HepG2 (cell line): ENCODE data around the gene RSRC2. TPM values are rescaled to one million over a fixed set of nuclear protein-coding genes. Genes with fewer than 3 reads are reported as not detected.
A peak's percentile ranks its signal among the peaks of the same experiment; 100 is the strongest.

Experiments
- ATF7 ChIP-seq, 2 experiments: fragments of 450-650 bp in 1 of 2; sonication (generic) in 1 of 2; formaldehyde crosslinking in 1 of 2; IDR thresholded peaks; 2 replicates each; pipeline versions ENCODE4 v1.4.0 to v1.6.1; 2016 to 2020; ENCODE audit warnings: antibody characterized with exemption in 1 of 2, mild to moderate bottlenecking in 1 of 2, missing genetic modification reagents in 1 of 2
- CHCHD3 ChIP-seq: sonication (generic); formaldehyde crosslinking; IDR thresholded peaks from 2 replicates; pipeline ENCODE4 v1.8.0; 2022; ENCODE audit warnings: mild to moderate bottlenecking, missing genetic modification reagents, moderate library complexity
- CREM ChIP-seq, 2 experiments: sonication (generic) in 1 of 2; formaldehyde crosslinking in 1 of 2; IDR thresholded peaks; 2 replicates each; pipeline versions ENCODE4 v1.4.0 to v1.6.1; 2016 to 2020; ENCODE audit warnings: antibody characterized with exemption in 1 of 2, mild to moderate bottlenecking in 1 of 2, missing genetic modification reagents in 1 of 2
- MED13 ChIP-seq: sonication (generic); formaldehyde crosslinking; IDR thresholded peaks from 2 replicates; pipeline ENCODE4 v1.5.0; 2020; ENCODE audit warnings: missing genetic modification reagents
- PBX2 ChIP-seq: IDR thresholded peaks from 2 replicates; pipeline ENCODE4 v1.6.1; 2016; ENCODE audit warnings: control low read depth
- RERE ChIP-seq: IDR thresholded peaks from 2 replicates; pipeline ENCODE4 v1.6.1; 2016; ENCODE audit warnings: low read depth, missing genetic modification reagents, missing compliant biosample characterization
- SIN3B ChIP-seq: fragments of 150-350 bp; IDR thresholded peaks from 2 replicates; pipeline ENCODE4 v1.6.1; 2014; ENCODE audit warnings: low read length
- SPEN ChIP-seq: sonication (generic); formaldehyde crosslinking; IDR thresholded peaks from 2 replicates; pipeline ENCODE4 v1.5.1; 2020; ENCODE audit warnings: low read depth, mild to moderate bottlenecking, missing genetic modification reagents
- SRSF9 ChIP-seq: fragments of 200-400 bp; formaldehyde crosslinking; IDR thresholded peaks from 2 replicates; pipeline ENCODE4 v1.6.1; 2018; ENCODE audit warnings: borderline replicate concordance, mild to moderate bottlenecking, low read depth, low read length; ENCODE audit not compliant: insufficient read depth, poor library complexity, severe bottlenecking
- ZKSCAN1 ChIP-seq: fragments of 150-350 bp; IDR thresholded peaks from 2 replicates; pipeline ENCODE4 v1.6.1; 2014; ENCODE audit warnings: low read length
- ZMYM4 ChIP-seq: sonication (generic); formaldehyde crosslinking; IDR thresholded peaks from 2 replicates; pipeline ENCODE4 v1.8.1; 2023; ENCODE audit warnings: mild to moderate bottlenecking, missing genetic modification reagents
- ZNF234 ChIP-seq: sonication (generic); formaldehyde crosslinking; conservative IDR thresholded peaks from 2 replicates; pipeline ENCODE4 v1.5.1; 2020; ENCODE audit warnings: mild to moderate bottlenecking, missing genetic modification reagents
- ZNF275 ChIP-seq: sonication (generic); formaldehyde crosslinking; IDR thresholded peaks from 2 replicates; pipeline ENCODE4 v1.8.0; 2022; ENCODE audit warnings: missing genetic modification reagents, mild to moderate bottlenecking, inconsistent platforms, borderline replicate concordance
- polyA plus RNA-seq, 8 experiments: library from polyadenylated mRNA; depleted of rRNA in 3 of 8; stranded (reverse) in 7 of 8; unstranded in 1 of 8; fragments of >200 nt; fragmentation: Illumina TruSeq in 4 of 8; extraction: Trizol in 4 of 8; gene quantifications; 2 replicates each; pipeline versions ENCODE4 v1.2.1 to v1.2.3, GENCODE V29; 2011 to 2016; ENCODE audit warnings: low read depth in 4 of 8, missing spikeins in 1 of 8, mixed read lengths in 1 of 8; ENCODE audit not compliant: insufficient read depth in 1 of 8
- total RNA-seq, 5 experiments: library from RNA; depleted of rRNA; stranded (reverse); fragments of >200 nt; fragmentation: Illumina TruSeq; extraction: Trizol; gene quantifications; 2 replicates each; pipeline ENCODE4 v1.2.3, GENCODE V29; 2016; ENCODE audit warnings: low read depth in 1 of 5
- TF ChIP-seq, protein P1 (sequence below): sonication (generic); formaldehyde crosslinking; IDR thresholded peaks from 2 replicates; pipeline ENCODE4 v1.5.0; 2020; ENCODE audit warnings: missing genetic modification reagents
- TF ChIP-seq, protein P2 (sequence below): sonication (generic); formaldehyde crosslinking; IDR thresholded peaks from 2 replicates; pipeline ENCODE4 v1.5.1; 2020; ENCODE audit warnings: mild to moderate bottlenecking, moderate library complexity, missing genetic modification reagents
- TF ChIP-seq, protein P3 (sequence below): fragments of 450-650 bp; IDR thresholded peaks from 2 replicates; pipeline ENCODE4 v1.6.1; 2017; ENCODE audit warnings: mild to moderate bottlenecking

RSRC2 gene
- total and polyA plus RNA-seq, 2 of the 13 experiments (the other 11 are each of a cell fraction or from before 2014, with no cell fraction given): 31.4 to 77.8 TPM

GRCh38 chr12:122489038-122489437, 37.7 kb downstream of the RSRC2 start (continued):
- TF ChIP-seq SRSF9 (no peak), MED13 (no peak), ZNF275 (CRISPR knock-in tag) (no peak), PBX2 (CRISPR knock-in tag) (no peak), SPEN (CRISPR knock-in tag) (no peak), RERE (CRISPR knock-in tag) (peak; percentile 73), SIN3B (no peak), CHCHD3 (CRISPR knock-in tag) (no peak), CREM (IDR thresholded peaks at IDR 0.05) (peak; percentile 81; the same call in 1 of the 2 replicates), CREM (CRISPR knock-in tag; IDR thresholded peaks at IDR 0.05) (no peak), ZMYM4 (CRISPR knock-in tag) (peak; percentile 32; the same call in 1 of the 2 replicates), ATF7 (IDR thresholded peaks at IDR 0.05) (no peak), ATF7 (CRISPR knock-in tag; IDR thresholded peaks at IDR 0.05) (no peak), ZNF234 (CRISPR knock-in tag) (no peak), ZKSCAN1 (no peak)
- TF ChIP-seq, protein P1, sequence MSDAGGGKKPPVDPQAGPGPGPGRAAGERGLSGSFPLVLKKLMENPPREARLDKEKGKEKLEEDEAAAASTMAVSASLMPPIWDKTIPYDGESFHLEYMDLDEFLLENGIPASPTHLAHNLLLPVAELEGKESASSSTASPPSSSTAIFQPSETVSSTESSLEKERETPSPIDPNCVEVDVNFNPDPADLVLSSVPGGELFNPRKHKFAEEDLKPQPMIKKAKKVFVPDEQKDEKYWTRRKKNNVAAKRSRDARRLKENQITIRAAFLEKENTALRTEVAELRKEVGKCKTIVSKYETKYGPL (CRISPR knock-in tag): no peak
- TF ChIP-seq, protein P2, sequence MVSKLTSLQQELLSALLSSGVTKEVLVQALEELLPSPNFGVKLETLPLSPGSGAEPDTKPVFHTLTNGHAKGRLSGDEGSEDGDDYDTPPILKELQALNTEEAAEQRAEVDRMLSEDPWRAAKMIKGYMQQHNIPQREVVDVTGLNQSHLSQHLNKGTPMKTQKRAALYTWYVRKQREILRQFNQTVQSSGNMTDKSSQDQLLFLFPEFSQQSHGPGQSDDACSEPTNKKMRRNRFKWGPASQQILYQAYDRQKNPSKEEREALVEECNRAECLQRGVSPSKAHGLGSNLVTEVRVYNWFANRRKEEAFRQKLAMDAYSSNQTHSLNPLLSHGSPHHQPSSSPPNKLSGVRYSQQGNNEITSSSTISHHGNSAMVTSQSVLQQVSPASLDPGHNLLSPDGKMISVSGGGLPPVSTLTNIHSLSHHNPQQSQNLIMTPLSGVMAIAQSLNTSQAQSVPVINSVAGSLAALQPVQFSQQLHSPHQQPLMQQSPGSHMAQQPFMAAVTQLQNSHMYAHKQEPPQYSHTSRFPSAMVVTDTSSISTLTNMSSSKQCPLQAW: no peak
- TF ChIP-seq, protein P3, sequence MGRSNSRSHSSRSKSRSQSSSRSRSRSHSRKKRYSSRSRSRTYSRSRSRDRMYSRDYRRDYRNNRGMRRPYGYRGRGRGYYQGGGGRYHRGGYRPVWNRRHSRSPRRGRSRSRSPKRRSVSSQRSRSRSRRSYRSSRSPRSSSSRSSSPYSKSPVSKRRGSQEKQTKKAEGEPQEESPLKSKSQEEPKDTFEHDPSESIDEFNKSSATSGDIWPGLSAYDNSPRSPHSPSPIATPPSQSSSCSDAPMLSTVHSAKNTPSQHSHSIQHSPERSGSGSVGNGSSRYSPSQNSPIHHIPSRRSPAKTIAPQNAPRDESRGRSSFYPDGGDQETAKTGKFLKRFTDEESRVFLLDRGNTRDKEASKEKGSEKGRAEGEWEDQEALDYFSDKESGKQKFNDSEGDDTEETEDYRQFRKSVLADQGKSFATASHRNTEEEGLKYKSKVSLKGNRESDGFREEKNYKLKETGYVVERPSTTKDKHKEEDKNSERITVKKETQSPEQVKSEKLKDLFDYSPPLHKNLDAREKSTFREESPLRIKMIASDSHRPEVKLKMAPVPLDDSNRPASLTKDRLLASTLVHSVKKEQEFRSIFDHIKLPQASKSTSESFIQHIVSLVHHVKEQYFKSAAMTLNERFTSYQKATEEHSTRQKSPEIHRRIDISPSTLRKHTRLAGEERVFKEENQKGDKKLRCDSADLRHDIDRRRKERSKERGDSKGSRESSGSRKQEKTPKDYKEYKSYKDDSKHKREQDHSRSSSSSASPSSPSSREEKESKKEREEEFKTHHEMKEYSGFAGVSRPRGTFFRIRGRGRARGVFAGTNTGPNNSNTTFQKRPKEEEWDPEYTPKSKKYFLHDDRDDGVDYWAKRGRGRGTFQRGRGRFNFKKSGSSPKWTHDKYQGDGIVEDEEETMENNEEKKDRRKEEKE: no peak
